Left ventricle myocardium inferior (tissue), 1 donor: ENCODE results near the gene ASPDH. TPM values are rescaled to one million over a fixed set of nuclear protein-coding genes. Genes with fewer than 3 reads are reported as not detected.

Source experiments
- DNase-seq: peaks from one replicate; pipeline ENCODE4 v3.0.0-alpha.2; 2020
- H3K27ac ChIP-seq: fragments of 200-600 bp; replicated peaks from 2 replicates; pipeline ENCODE4 v1.8.0; 2021
- H3K27me3 ChIP-seq: fragments of 200-600 bp; 2 replicates; pipeline ENCODE4 v1.8.0; 2021; ENCODE audit warnings: low read depth
- H3K36me3 ChIP-seq: fragments of 200-600 bp; 2 replicates; pipeline ENCODE4 v1.8.0; 2021
- H3K4me1 ChIP-seq: fragments of 200-600 bp; 2 replicates; pipeline ENCODE4 v1.8.0; 2021
- H3K4me3 ChIP-seq: fragments of 200-600 bp; 2 replicates; pipeline ENCODE4 v1.8.0; 2021; ENCODE audit warnings: mild to moderate bottlenecking, moderate library complexity
- H3K9me3 ChIP-seq: fragments of 200-600 bp; replicated peaks from 2 replicates; pipeline ENCODE4 v1.8.0; 2021
- CTCF ChIP-seq: fragments of 200-600 bp; IDR thresholded peaks from 2 replicates; pipeline ENCODE4 v1.8.0; 2021; ENCODE audit warnings: antibody characterized with exemption, mild to moderate bottlenecking, borderline replicate concordance
- intact Hi-C: fragments of 100-400 bp; cut with micrococcal nuclease; formaldehyde crosslinking; loops from one replicate; pipeline ENCODE4 v1.11.0; 2022
- total RNA-seq: library from RNA; stranded (reverse); fragmentation: NEBNext Ultra II Directional; extraction: Animal tissue kit (Norgen Biotek cat#: 25700); gene quantifications from one replicate; pipeline ENCODE4 v1.2.1, GENCODE V29; 2021
- donor health status: DM: no; HTN: yes; CAD: no; lungs with severe emphysema.

The ASPDH gene
- total RNA-seq, 1 donor from 2014 or later, result not detected

DNA sequence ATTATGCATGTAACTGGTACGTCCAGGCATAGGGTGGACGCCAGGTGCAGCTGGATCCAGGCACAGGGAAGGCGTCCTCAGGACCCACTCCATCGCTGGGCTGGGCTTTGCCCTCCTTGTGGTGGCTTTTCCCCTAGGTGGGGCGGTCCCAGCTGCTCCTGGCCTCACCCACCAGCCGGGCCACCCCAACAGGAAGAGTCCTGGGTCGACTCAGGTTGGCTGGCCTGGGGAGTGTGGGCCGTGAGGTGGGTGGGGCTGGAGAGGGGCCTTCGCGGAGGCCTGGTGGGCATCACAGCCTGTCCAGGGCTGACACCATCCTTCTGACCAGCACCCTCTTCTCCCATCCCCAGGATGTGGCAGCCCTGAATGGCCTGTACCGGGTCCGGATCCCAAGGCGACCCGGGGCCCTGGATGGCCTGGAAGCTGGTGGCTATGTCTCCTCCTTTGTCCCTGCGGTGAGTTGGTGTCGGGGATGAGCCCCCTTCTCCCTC is 33.9 kb downstream of the ASPDH start:
- DNase-seq, result no peak
- Histone ChIP-seq H3K27ac (no peak overlapping the region), H3K4me3 (no peak overlapping the region), H3K4me1 (peaks cover 43% of the 10 kb centered on the region), H3K9me3 (no peaks in the 10 kb centered on the region), H3K36me3 (peaks cover 57% of the 10 kb centered on the region), H3K27me3 (no peaks in the 10 kb centered on the region)
- TF ChIP-seq CTCF, result no peak
- intact Hi-C loops, result no loop called here

- H3K36me3 ChIP-seq, result peaks cover 57% of the 10 kb centered on the region
- no peak for DNase-seq
- no peak overlapping the region for H3K27ac ChIP-seq
- intact Hi-C loops, result no loop called here
- H3K9me3 ChIP-seq, result no peaks in the 10 kb centered on the region
- peaks cover 43% of the 10 kb centered on the region for H3K4me1 ChIP-seq
- TF ChIP-seq CTCF, result peak; percentile 60
- H3K4me3 ChIP-seq, result no peak overlapping the region
- no peaks in the 10 kb centered on the region for H3K27me3 ChIP-seq
These were observed 34.6 kb downstream of the ASPDH start for GRCh38 chr19:50478901-50479715.

- no peak for TF ChIP-seq CTCF
- peak overlapping the region; percentile 73 for H3K4me3 ChIP-seq
- H3K4me1 ChIP-seq, result peaks cover 36% of the 10 kb centered on the region
- intact Hi-C loops, result no loop called here
- no peak overlapping the region for H3K27ac ChIP-seq
- H3K9me3 ChIP-seq, result no peaks in the 10 kb centered on the region
- peaks cover 45% of the 10 kb centered on the region for H3K36me3 ChIP-seq
- no peak for DNase-seq
- H3K27me3 ChIP-seq, result no peaks in the 10 kb centered on the region
These were observed 35.8 kb downstream of the ASPDH start for GRCh38 chr19:50477751-50478515.

- Histone ChIP-seq H3K36me3 (peaks cover 40% of the 10 kb centered on the region), H3K4me3 (peak overlapping the region; percentile 73), H3K9me3 (no peaks in the 10 kb centered on the region), H3K27me3 (no peaks in the 10 kb centered on the region), H3K4me1 (peaks cover 32% of the 10 kb centered on the region), H3K27ac (peak overlapping the region; percentile 64)
- no peak for TF ChIP-seq CTCF
- no peak for DNase-seq
- intact Hi-C loops, result no loop called here
These were observed 36.8 kb downstream of the ASPDH start for GRCh38 chr19:50476907-50477238.

GRCh38 chr19:50476224-50476906 is 37.3 kb downstream of the ASPDH start, which contains the start of the genes EMC10 and GARIN5A:
Gene EMC10, plus strand, starts transcription at chr19:50476507. Its CDS starts 38 bp downstream, at chr19:50476545.
Gene GARIN5A, minus strand, starts transcription at chr19:50476848. Its CDS starts 460 bp downstream, at chr19:50476388.
- TF ChIP-seq CTCF, result no peak
- peak within 1 kb of the TSS; percentile 73 for H3K4me3 ChIP-seq
- H3K27ac ChIP-seq, result peak within 1 kb of the TSS; percentile 64
- H3K36me3 ChIP-seq, result peaks cover 35% of the 10 kb centered on the region
- DNase-seq, result peak; percentile 90
- peaks cover 32% of the 10 kb centered on the region for H3K4me1 ChIP-seq
- H3K27me3 ChIP-seq, result no peaks in the 10 kb centered on the region
- intact Hi-C loops, result no loop called here
- no peaks in the 10 kb centered on the region for H3K9me3 ChIP-seq
